ENCODE data around the gene NPAS2. TPM values are rescaled to one million over a fixed set of nuclear protein-coding genes. Genes with fewer than 3 reads are reported as not detected.

Gene NPAS2
- total RNA-seq, 2 donors from 2014 or later: 33.9 to 38.3 TPM

- Histone ChIP-seq H3K9ac (ENCODE audit: low read depth in 2 of 2, low read length in 2 of 2) (no peak overlapping the region), H3K4me3 (no peak overlapping the region), H3K27me3 (no peaks in the 10 kb centered on the region), H3K9me3 (no peaks in the 10 kb centered on the region), H3K27ac (no peak overlapping the region), H3K4me1 (no peaks in the 10 kb centered on the region), H3K36me3 (no peaks in the 10 kb centered on the region)
- DNase-seq: no peak
- no peak for TF ChIP-seq CTCF (IDR thresholded peaks at IDR 0.05)
- intact Hi-C loops (cut with DNase I): no loop called here
Observed at GRCh38 chr2:100976645-100977391, 156.9 kb downstream of the NPAS2 start.

DNA sequence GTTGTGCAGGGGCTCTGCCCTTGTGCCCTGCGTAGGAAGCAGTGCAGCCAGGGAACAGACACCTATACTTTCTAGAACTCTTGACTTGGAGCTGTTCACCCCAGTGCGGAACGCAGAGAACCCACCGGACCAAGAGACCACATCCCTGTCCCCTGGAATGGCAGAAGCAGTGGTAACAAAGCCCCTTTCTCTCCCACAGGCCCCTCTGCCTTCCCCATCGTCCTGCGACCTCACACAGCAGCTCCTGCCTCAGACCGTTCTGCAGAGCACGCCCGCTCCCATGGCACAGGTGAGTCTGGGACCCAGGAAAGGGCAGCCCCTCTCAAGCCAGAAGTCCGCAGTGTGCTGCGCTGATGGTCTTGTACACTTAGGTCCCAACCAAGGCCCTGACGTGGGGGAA, 157.6 kb downstream of the NPAS2 start:
- H3K9ac ChIP-seq (ENCODE audit: low read depth in 2 of 2, low read length in 2 of 2): no peak overlapping the region
- H3K9me3 ChIP-seq: no peaks in the 10 kb centered on the region
- no peaks in the 10 kb centered on the region for H3K4me1 ChIP-seq
- DNase-seq: no peak
- H3K36me3 ChIP-seq: no peaks in the 10 kb centered on the region
- H3K27ac ChIP-seq: no peak overlapping the region
- no peak for TF ChIP-seq CTCF (IDR thresholded peaks at IDR 0.05)
- intact Hi-C loops (cut with DNase I): no loop called here
- no peak overlapping the region for H3K4me3 ChIP-seq
- H3K27me3 ChIP-seq: no peaks in the 10 kb centered on the region

GRCh38 chr2:100978582-100979191, 158.7 kb downstream of the NPAS2 start:
- intact Hi-C loops (cut with DNase I): no loop called here
- Histone ChIP-seq H3K27me3 (no peaks in the 10 kb centered on the region), H3K9me3 (no peaks in the 10 kb centered on the region), H3K4me3 (no peak overlapping the region), H3K9ac (ENCODE audit: low read depth in 2 of 2, low read length in 2 of 2) (no peak overlapping the region), H3K36me3 (no peaks in the 10 kb centered on the region), H3K27ac (no peak overlapping the region), H3K4me1 (no peaks in the 10 kb centered on the region)
- no peak for DNase-seq
- no peak for TF ChIP-seq CTCF (IDR thresholded peaks at IDR 0.05)

- Histone ChIP-seq H3K36me3 (no peaks in the 10 kb centered on the region), H3K27ac (no peak overlapping the region), H3K4me3 (no peak overlapping the region), H3K27me3 (no peaks in the 10 kb centered on the region), H3K9ac (ENCODE audit: low read depth in 2 of 2, low read length in 2 of 2) (no peak overlapping the region), H3K4me1 (no peaks in the 10 kb centered on the region), H3K9me3 (no peaks in the 10 kb centered on the region)
- intact Hi-C loops (cut with DNase I): loop anchor here (5.0 kb wide), 1 partner anchor 373 kb away; no protein-coding TSS in a partner anchor
- TF ChIP-seq CTCF (IDR thresholded peaks at IDR 0.05): no peak
- no peak for DNase-seq
Observed at GRCh38 chr2:100980046-100980445, 160.1 kb downstream of the NPAS2 start.

DNA sequence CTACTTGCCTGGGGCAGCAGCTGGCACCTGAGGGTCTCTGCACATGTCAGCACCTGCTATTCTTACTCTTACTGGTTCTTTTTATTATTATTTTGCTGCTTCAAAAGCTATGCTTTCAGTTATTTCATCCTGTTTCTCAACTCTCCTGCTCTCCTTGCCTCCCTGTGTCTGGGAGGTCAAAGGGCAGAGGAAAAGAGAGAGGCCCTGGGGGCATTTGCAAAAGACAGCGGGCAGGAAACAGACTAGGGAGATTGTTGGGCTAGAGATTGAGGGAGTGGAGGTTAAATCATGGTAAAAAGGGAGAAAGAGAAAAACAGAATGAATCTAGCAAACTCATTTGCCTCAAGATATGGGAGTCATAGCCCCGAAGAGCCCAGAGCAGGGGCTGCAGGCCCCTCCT, 161.1 kb downstream of the NPAS2 start:
- Histone ChIP-seq H3K36me3 (no peaks in the 10 kb centered on the region), H3K27me3 (no peaks in the 10 kb centered on the region), H3K4me1 (no peaks in the 10 kb centered on the region), H3K9me3 (no peaks in the 10 kb centered on the region), H3K9ac (ENCODE audit: low read depth in 2 of 2, low read length in 2 of 2) (no peak overlapping the region), H3K27ac (no peak overlapping the region), H3K4me3 (no peak overlapping the region)
- TF ChIP-seq CTCF (IDR thresholded peaks at IDR 0.05): no peak
- no peak for DNase-seq
- intact Hi-C loops (cut with DNase I): loop anchor here (5.0 kb wide), 1 partner anchor 374 kb away; no protein-coding TSS in a partner anchor
